ENCODE data around the gene USP10. TPM values are rescaled to one million over a fixed set of nuclear protein-coding genes. Genes with fewer than 3 reads are reported as not detected.
A peak's percentile ranks its signal among the peaks of the same experiment; 100 is the strongest.

USP10 gene
- total RNA-seq, 2 experiments from 2014 or later = 65.9 to 134 TPM

- no peak for DNase-seq (ENCODE audit: low spot score)
- no peaks in the 10 kb centered on the region for H3K9me2 ChIP-seq (ENCODE audit: insufficient read depth, low read length)
- no TSS peak for BruUV-seq (replicated peaks)
- peak overlapping the region; percentile 79 for H2AFZ ChIP-seq (ENCODE audit: low read length)
- intact Hi-C loops (cut with micrococcal nuclease; ENCODE audit: unreplicated experiment) = no loop called here
- peaks cover 37% of the 10 kb centered on the region for H3K4me1 ChIP-seq (ENCODE audit: insufficient read depth, low read length, poor library complexity, severe bottlenecking)
- CTCF ChIA-PET (ENCODE audit: unreplicated experiment) = no interaction called here
- peak overlapping the region; percentile 13 for H3K27ac ChIP-seq (ENCODE audit: low read depth, low read length, poor library complexity, severe bottlenecking)
- H3K4me3 ChIP-seq (ENCODE audit: low read depth, low read length, poor library complexity, severe bottlenecking) = peak overlapping the region; percentile 97
- TF ChIP-seq EZH2phosphoT487 (IDR thresholded peaks at IDR 0.05; ENCODE audit: borderline replicate concordance, low read depth, low read length) = no peak
- TF ChIP-seq CTCF (conservative IDR thresholded peaks at IDR 0.05; ENCODE audit: low read length) = no peak
- POLR2A ChIA-PET = no interaction called here
- no peaks in the 10 kb centered on the region for H3K9me3 ChIP-seq (ENCODE audit: low read length)
- H3K4me2 ChIP-seq (ENCODE audit: low read length) = peak overlapping the region; percentile 71
- H4K20me1 ChIP-seq (ENCODE audit: insufficient read depth, low read length) = peaks cover 22% of the 10 kb centered on the region
- H3K36me3 ChIP-seq (ENCODE audit: insufficient read depth, low read length) = peaks cover under 1% of the 10 kb centered on the region; the same call in 1 of the 2 replicates
- peaks cover 41% of the 10 kb centered on the region for H3K79me2 ChIP-seq (ENCODE audit: insufficient read depth, low read depth, low read length)
Measured at GRCh38 chr16:84699147-84699711, 571 bp upstream of the USP10 start.

- Histone ChIP-seq H4K20me1 (ENCODE audit: insufficient read depth, low read length) (peaks cover 30% of the 10 kb centered on the region), H2AFZ (ENCODE audit: low read length) (no peak overlapping the region; the same call in 1 of the 2 replicates), H3K27ac (ENCODE audit: low read depth, low read length, poor library complexity, severe bottlenecking) (peak overlapping the region; percentile 66), H3K79me2 (ENCODE audit: insufficient read depth, low read depth, low read length) (peaks cover 56% of the 10 kb centered on the region), H3K36me3 (ENCODE audit: insufficient read depth, low read length) (peaks cover 8% of the 10 kb centered on the region), H3K4me1 (ENCODE audit: insufficient read depth, low read length, poor library complexity, severe bottlenecking) (peaks cover 38% of the 10 kb centered on the region), H3K4me2 (ENCODE audit: low read length) (peak overlapping the region; percentile 79), H3K9me2 (ENCODE audit: insufficient read depth, low read length) (no peaks in the 10 kb centered on the region), H3K4me3 (ENCODE audit: low read depth, low read length, poor library complexity, severe bottlenecking) (peak overlapping the region; percentile 97), H3K9me3 (ENCODE audit: low read length) (no peaks in the 10 kb centered on the region)
- no TSS peak for BruUV-seq (replicated peaks)
- TF ChIP-seq EZH2phosphoT487 (IDR thresholded peaks at IDR 0.05; ENCODE audit: borderline replicate concordance, low read depth, low read length) (no peak), CTCF (conservative IDR thresholded peaks at IDR 0.05; ENCODE audit: low read length) (no peak)
- intact Hi-C loops (cut with micrococcal nuclease; ENCODE audit: unreplicated experiment) = loop anchor here (2.0 kb wide), 1 partner anchor 26 kb away; no protein-coding TSS in a partner anchor
- CTCF ChIA-PET (ENCODE audit: unreplicated experiment) = interaction anchor here (0.6 to 1.0 kb wide), 2 partner anchors 25 to 909 kb away, joined by 4 to 6 read pairs; no protein-coding TSS in a partner anchor
- DNase-seq (ENCODE audit: low spot score) = peak; percentile 65
- POLR2A ChIA-PET = interaction anchor here (0.5 to 2.4 kb wide), 8 partner anchors 15 to 190 kb away, joined by 3 to 19 read pairs (median 6); no protein-coding TSS in a partner anchor
Measured at GRCh38 chr16:84700446-84701300, 873 bp downstream of the USP10 start.

All from OCI-LY7 (cell line).